Measurements from ENCODE around the gene GRK2.

DNA sequence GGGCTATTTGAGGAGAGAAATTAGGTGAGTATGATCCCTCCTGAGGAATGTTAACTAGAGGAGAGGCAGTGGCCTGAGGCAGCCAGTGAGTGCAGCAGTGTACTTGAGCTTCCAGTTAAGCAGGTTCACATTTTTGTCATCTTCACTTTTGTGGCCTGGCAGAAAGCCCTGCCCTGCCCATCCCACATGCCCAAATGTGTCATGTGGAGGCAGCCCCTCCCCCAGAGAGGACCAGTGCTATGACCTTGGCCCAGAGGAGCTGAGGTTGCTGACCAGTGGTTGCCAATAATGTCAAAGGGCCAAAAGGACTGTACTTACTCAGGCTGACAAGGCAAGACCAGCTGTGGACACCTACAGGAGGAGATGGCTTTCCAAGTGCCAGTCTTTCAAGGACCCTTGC, 17.6 kb upstream of the GRK2 start:
- peak; percentile 78; the same call in 1 of the 2 replicates for TF ChIP-seq EP300 (IDR thresholded peaks at IDR 0.05; ENCODE audit: borderline replicate concordance)
- TF ChIP-seq, protein P1, sequence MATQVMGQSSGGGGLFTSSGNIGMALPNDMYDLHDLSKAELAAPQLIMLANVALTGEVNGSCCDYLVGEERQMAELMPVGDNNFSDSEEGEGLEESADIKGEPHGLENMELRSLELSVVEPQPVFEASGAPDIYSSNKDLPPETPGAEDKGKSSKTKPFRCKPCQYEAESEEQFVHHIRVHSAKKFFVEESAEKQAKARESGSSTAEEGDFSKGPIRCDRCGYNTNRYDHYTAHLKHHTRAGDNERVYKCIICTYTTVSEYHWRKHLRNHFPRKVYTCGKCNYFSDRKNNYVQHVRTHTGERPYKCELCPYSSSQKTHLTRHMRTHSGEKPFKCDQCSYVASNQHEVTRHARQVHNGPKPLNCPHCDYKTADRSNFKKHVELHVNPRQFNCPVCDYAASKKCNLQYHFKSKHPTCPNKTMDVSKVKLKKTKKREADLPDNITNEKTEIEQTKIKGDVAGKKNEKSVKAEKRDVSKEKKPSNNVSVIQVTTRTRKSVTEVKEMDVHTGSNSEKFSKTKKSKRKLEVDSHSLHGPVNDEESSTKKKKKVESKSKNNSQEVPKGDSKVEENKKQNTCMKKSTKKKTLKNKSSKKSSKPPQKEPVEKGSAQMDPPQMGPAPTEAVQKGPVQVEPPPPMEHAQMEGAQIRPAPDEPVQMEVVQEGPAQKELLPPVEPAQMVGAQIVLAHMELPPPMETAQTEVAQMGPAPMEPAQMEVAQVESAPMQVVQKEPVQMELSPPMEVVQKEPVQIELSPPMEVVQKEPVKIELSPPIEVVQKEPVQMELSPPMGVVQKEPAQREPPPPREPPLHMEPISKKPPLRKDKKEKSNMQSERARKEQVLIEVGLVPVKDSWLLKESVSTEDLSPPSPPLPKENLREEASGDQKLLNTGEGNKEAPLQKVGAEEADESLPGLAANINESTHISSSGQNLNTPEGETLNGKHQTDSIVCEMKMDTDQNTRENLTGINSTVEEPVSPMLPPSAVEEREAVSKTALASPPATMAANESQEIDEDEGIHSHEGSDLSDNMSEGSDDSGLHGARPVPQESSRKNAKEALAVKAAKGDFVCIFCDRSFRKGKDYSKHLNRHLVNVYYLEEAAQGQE (IDR thresholded peaks at IDR 0.05; ENCODE audit: low read depth) = no peak
- TF ChIP-seq CEBPB (IDR thresholded peaks at IDR 0.05) = peak; percentile 18; the same call in 1 of the 2 replicates
- no peak; the same call in 1 of the 2 replicates for TF ChIP-seq FOXM1 (IDR thresholded peaks at IDR 0.05; ENCODE audit: borderline replicate concordance, low read depth)
- TF ChIP-seq YY1 (IDR thresholded peaks at IDR 0.05; ENCODE audit: low read depth) = no peak
